Activated naive CD8-positive, alpha-beta T cell treated with anti-CD3 and anti-CD28 coated beads, Interleukin-2, amount 10 ng/mL, durations not matched to agents 7 days and 5 days (primary cell): Measurements from ENCODE around the gene CDV3. TPM values are rescaled to one million over a fixed set of nuclear protein-coding genes. Genes with fewer than 3 reads are reported as not detected.
"Not testable (repeated sequence)": the region's sequence is repeated elsewhere in the genome, so short reads cannot be mapped to it uniquely, and the experiment has no call there.

Experiments
- ATAC-seq: fragments of 150-1000 bp; cut with Tn5 transposase; one replicate; pipeline ENCODE4 v1.10.0; 2021; ENCODE audit warnings: low read depth, moderate library complexity
- POLR2A ChIA-PET: fragments of 350-600 bp; sonication (Branson Sonifier 250); formaldehyde crosslinking; loops from one replicate; lab custom pipeline; 2021; ENCODE audit warnings: antibody characterized with exemption; lab: Charles Lee
- DNase-seq: peaks from one replicate; pipeline ENCODE4 v3.0.0; 2021
- H3K27ac Mint-ChIP-seq: one replicate; pipeline ENCODE4 v1.8.0; 2022; ENCODE audit warnings: mild to moderate bottlenecking, mixed read lengths
- H3K27me3 Mint-ChIP-seq: one replicate; pipeline ENCODE4 v1.8.0; 2022; ENCODE audit warnings: mild to moderate bottlenecking, moderate library complexity, mixed read lengths
- H3K36me3 Mint-ChIP-seq: one replicate; pipeline ENCODE4 v1.8.0; 2021; ENCODE audit warnings: mild to moderate bottlenecking, mixed read lengths
- H3K4me1 Mint-ChIP-seq: one replicate; pipeline ENCODE4 v1.8.0; 2021; ENCODE audit warnings: mixed read lengths
- H3K4me3 Mint-ChIP-seq: one replicate; pipeline ENCODE4 v1.8.0; 2022; ENCODE audit warnings: mild to moderate bottlenecking, moderate library complexity, mixed read lengths
- H3K9me3 Mint-ChIP-seq: one replicate; pipeline ENCODE4 v1.8.0; 2021; ENCODE audit warnings: mixed read lengths
- total RNA-seq, 2 experiments: library from RNA; stranded (reverse); gene quantifications; one replicate each; pipeline ENCODE4 v1.2.3, GENCODE V29; 2021

Gene CDV3
- total RNA-seq, 2 experiments from 2014 or later, result 183 to 200 TPM

DNA sequence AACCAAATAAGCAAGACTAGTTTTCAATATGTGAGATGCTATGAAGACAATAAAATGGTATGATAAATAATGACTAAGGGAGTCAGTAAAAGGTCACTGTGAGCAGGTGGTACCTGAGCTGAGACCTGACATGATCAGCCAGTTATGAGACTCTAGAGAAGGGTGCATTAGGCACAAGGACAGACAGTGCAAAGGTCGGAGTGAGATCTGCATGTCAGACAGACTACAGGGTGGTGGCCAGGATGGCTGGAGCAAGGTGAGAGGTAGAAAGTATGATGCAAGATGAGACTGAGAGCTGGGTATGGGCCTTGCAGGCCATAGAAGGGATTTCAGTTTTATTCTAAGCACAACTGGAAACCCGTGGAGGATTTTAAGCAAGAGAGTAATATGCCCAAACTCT lies 28.5 kb upstream of the CDV3 start:
- POLR2A ChIA-PET, ATAC-seq: not testable (repeated sequence)

DNA sequence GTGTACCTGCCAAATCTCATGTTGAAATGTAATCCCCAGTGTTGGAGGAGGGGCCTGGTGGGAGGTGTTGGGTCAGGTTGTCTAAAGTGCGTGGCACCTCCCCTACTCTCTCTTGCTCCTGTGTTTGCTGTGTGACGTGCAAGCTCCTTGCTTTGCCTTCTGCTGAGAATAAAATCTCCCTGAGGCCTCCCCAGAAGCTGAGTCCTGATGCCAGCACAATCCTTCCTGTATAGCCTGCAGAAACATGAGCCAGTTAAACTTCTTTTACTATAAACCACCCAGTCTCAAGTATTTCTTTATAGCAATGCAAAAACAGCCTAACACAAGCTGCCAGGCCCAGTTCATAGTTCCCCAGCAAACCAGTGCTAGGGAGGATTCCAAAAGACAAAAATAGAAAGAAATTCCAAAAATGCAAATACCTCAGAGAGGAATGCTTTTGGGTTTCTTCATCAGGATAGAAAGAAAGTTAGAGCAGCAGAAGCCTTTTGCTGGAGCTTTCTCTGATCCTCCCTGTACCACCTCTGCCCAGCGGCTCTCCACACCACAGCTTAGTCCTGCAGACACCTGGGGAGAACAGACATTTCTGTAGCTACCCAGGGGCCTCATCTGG lies 25.9 kb upstream of the CDV3 start:
- POLR2A ChIA-PET, result no interaction called here
- ATAC-seq (no peak), DNase-seq (no peak)
- H3K4me3 Mint-ChIP-seq, result no peak overlapping the region
- H3K36me3 Mint-ChIP-seq, result no peaks in the 10 kb centered on the region
- no peak overlapping the region for H3K27ac Mint-ChIP-seq
- peaks cover 2% of the 10 kb centered on the region for H3K27me3 Mint-ChIP-seq
- H3K4me1 Mint-ChIP-seq, result no peaks in the 10 kb centered on the region
- no peaks in the 10 kb centered on the region for H3K9me3 Mint-ChIP-seq

More for the DNA sequence above, 28.5 kb upstream of the CDV3 start:
- not testable (repeated sequence) for H3K4me1 Mint-ChIP-seq, H3K36me3 Mint-ChIP-seq, H3K27ac Mint-ChIP-seq, H3K9me3 Mint-ChIP-seq, H3K27me3 Mint-ChIP-seq, H3K4me3 Mint-ChIP-seq, DNase-seq

DNA sequence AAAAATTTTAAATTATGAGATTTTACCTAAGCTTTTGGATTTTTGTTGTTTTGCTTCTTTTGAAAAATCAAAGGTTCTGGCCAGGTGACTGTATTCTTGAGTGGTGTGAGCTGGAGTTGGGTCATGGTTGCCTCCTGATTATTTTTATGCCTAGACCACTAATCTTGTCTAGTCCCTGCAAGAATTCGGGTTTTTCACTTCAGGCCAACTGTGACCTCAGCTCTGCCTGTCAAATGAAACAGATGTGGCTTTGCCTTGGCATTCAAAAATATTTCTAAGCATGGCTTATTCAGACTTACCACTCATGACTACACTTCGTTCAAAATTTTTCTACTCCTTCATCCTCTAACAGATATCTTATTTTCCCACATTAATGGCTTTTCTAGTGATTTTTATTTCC lies 25.4 kb upstream of the CDV3 start:
- H3K4me3 Mint-ChIP-seq, result no peak overlapping the region

DNA sequence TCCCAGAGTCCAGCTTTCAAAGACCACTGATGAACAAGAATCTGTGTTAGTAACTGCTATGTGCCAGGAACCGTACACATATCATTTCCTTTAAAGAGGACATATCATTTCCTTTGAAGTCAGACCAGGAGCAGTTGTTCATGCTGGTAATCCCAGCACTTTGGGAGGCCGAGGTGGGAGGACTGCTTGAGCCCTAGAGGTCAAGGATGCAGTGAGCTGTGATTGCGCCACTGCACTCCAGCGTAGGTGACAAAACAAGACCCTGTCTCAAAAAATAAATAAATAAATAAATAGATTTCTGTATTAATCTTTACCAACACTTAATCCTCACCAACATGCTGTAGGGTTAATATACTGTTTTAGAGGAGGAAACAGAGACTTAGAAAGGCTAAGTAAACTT lies 23.9 kb upstream of the CDV3 start:
- Mint-ChIP-seq H3K27me3 (peaks cover 3% of the 10 kb centered on the region), H3K4me1 (no peaks in the 10 kb centered on the region), H3K27ac (no peak overlapping the region), H3K9me3 (no peaks in the 10 kb centered on the region), H3K36me3 (peaks cover 1% of the 10 kb centered on the region), H3K4me3 (no peak overlapping the region)
- DNase-seq, result no peak
- POLR2A ChIA-PET, result interaction anchor here (1.0 kb wide), 1 partner anchor 19 kb away, joined by 4 read pairs; no protein-coding TSS in a partner anchor
- ATAC-seq, result no peak

More for the DNA sequence above, 25.4 kb upstream of the CDV3 start:
- Mint-ChIP-seq H3K27me3 (peaks cover 3% of the 10 kb centered on the region), H3K4me1 (no peaks in the 10 kb centered on the region), H3K27ac (no peak overlapping the region), H3K9me3 (no peaks in the 10 kb centered on the region), H3K36me3 (no peaks in the 10 kb centered on the region)
- ATAC-seq (no peak), DNase-seq (no peak)
- POLR2A ChIA-PET, result no interaction called here

DNA sequence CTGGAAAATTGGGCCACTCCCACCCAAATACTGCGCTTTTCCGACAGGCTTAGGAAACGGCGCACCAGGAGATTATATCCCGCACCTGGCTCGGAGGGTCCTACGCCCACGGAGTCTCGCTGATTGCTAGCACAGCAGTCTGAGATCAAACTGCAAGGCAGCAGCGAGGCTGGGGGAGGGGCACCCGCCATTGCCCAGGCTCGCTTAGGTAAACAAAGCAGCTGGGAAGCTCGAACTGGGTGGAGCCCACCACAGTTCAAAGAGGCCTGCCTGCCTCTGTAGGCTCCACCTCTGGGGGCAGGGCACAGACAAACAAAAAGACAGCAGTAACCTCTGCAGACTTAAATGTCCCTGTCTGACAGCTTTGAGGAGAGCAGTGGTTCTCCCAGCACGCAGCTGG lies 21.9 kb upstream of the CDV3 start:
- H3K9me3 Mint-ChIP-seq, H3K4me1 Mint-ChIP-seq, POLR2A ChIA-PET, DNase-seq, ATAC-seq, H3K27ac Mint-ChIP-seq, H3K36me3 Mint-ChIP-seq, H3K27me3 Mint-ChIP-seq, H3K4me3 Mint-ChIP-seq: not testable (repeated sequence)

DNA sequence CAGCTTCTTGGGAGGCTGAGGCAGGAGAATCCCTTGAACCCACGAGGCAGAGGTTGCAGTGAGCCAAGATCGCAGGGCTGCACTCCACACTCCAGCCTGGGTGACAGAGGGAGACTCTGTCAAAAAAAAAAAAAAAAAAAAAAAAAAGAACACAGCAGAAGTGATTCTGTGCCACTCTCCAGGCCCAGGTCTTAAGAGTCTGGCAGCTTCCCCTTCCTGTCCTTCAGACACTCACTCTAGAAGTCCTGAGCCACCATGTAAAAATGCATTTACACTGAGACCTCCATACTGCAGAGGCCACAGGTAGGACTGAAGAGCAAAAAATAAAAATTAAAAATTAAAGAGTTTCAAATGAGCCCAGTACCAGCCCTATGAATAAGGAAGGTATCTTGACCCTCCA lies 11.8 kb upstream of the CDV3 start:
- peaks cover 9% of the 10 kb centered on the region for H3K9me3 Mint-ChIP-seq
- H3K36me3 Mint-ChIP-seq, result no peaks in the 10 kb centered on the region
- H3K4me1 Mint-ChIP-seq, result no peaks in the 10 kb centered on the region
- ATAC-seq (no peak), DNase-seq (no peak)
- H3K4me3 Mint-ChIP-seq, result no peak overlapping the region
- H3K27ac Mint-ChIP-seq, result no peak overlapping the region
- POLR2A ChIA-PET, result interaction anchor here (1.3 to 1.4 kb wide), 2 partner anchors 12 to 71 kb away, joined by 5 to 8 read pairs; partner anchors contain the start of gene CDV3
- no peaks in the 10 kb centered on the region for H3K27me3 Mint-ChIP-seq

DNA sequence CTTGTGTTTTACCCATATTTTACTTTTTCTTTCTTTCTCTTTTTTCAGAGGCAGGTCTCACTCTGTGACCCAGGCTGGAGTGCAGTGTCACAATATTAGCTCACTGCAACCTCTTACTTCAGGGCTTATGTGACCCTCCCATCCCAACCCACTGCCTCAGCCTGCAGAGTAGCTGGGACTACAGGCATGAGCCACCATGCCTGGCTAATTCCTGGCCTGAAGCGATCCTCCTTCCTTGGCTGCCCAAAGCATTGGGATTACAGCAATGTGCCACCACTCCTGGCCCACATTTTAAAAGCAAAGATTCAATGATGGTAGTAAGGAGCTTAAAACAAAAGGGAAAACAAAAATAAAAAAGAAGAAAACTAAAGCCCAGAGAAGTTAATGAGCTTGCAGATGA lies 11.1 kb upstream of the CDV3 start:
- no peak overlapping the region for H3K4me3 Mint-ChIP-seq
- no peaks in the 10 kb centered on the region for H3K4me1 Mint-ChIP-seq
- peaks cover 9% of the 10 kb centered on the region for H3K9me3 Mint-ChIP-seq
- H3K27me3 Mint-ChIP-seq, result no peaks in the 10 kb centered on the region
- no peak overlapping the region for H3K27ac Mint-ChIP-seq
- DNase-seq, result no peak
- no peaks in the 10 kb centered on the region for H3K36me3 Mint-ChIP-seq
- ATAC-seq, result no peak
- POLR2A ChIA-PET, result interaction anchor here (1.3 to 1.4 kb wide), 2 partner anchors 11 to 71 kb away, joined by 5 to 8 read pairs; partner anchors contain the start of gene CDV3

DNA sequence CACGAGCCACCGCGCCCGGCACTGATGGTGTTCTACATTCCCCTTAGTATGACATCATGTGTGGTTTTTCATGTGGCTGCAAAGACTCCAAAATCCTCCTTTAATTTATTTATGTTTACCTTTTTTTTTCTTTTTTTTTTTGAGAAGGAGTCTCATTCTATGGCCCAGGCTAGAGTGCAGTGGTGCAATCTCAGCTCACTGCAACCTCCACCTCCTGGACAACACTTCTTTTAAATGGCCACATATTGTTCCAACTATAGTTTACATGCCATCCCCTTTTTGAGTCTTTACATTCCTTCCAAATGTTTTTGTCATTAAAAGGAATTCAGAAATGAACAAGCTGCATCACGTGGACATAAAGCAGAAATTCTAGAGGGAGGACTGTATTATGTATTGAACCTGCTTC lies 10.3 kb upstream of the CDV3 start:
- Mint-ChIP-seq H3K27ac (no peak overlapping the region), H3K4me3 (no peak overlapping the region), H3K27me3 (no peaks in the 10 kb centered on the region), H3K36me3 (no peaks in the 10 kb centered on the region), H3K4me1 (no peaks in the 10 kb centered on the region), H3K9me3 (peaks cover 7% of the 10 kb centered on the region)
- DNase-seq, result no peak
- POLR2A ChIA-PET, result interaction anchor here (1.3 kb wide), 1 partner anchor 72 kb away, joined by 5 read pairs; no protein-coding TSS in a partner anchor
- ATAC-seq, result no peak

DNA sequence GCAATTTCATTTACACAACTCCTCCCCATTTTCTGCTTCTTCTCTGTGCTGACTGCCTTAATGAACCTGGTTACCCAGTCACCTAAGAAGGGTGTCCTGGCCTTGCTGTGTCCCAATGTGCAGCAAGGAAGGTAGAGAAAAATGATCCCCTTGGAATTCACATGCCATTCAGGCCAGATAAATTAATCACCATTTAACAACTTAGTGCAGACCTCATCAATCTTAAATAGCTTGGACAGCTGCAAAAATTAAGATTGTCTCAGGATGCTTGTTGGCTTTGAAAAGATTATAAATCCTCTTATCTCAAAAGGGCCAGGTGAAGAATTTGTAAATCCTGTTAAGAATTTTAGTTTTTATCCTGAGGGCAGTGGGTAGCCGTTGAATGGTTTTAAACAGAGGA lies 9.7 kb upstream of the CDV3 start:
- H3K27ac Mint-ChIP-seq, result no peak overlapping the region
- H3K4me3 Mint-ChIP-seq, result no peak overlapping the region
- DNase-seq, result no peak
- no peaks in the 10 kb centered on the region for H3K36me3 Mint-ChIP-seq
- H3K27me3 Mint-ChIP-seq, result no peaks in the 10 kb centered on the region
- no peaks in the 10 kb centered on the region for H3K4me1 Mint-ChIP-seq
- POLR2A ChIA-PET, result no interaction called here
- peaks cover 2% of the 10 kb centered on the region for H3K9me3 Mint-ChIP-seq
- ATAC-seq, result no peak

DNA sequence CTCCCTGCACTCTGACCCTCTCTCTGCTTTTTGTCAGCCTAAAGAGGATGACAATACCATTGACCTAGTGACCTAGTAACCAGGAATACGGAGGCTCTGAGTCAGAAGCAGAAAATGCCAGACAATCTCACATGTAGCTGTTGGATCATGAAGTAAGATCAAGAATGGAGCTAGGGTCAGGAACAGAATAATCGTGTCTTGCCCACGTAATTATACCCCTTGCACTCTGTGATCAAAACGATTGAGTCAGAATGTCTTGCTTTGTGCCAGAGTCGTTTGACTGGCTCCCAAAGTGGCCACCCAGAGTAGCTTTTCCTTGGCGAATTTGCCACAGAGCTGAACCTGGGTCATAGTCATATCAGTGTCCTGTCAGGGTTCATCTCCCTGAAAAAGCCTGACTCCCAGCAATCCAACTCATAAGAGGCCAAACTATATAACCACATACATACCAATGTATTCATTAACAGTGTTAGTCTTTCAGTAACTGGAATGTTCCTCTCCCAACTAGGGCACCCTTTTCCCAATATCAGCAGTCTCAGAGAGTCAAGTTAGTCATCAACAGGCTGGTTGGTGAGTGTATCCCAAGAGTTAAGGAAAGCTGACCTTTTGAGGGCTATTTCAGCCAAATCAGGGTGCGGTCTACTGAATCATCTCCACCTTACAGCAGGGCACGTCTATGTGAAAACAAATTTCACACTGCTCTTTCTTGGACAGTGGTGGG lies 5.0 kb upstream of the CDV3 start:
- no peaks in the 10 kb centered on the region for H3K27me3 Mint-ChIP-seq
- H3K27ac Mint-ChIP-seq, result no peak overlapping the region
- H3K4me1 Mint-ChIP-seq, result peaks cover 18% of the 10 kb centered on the region
- no peaks in the 10 kb centered on the region for H3K9me3 Mint-ChIP-seq
- H3K4me3 Mint-ChIP-seq, result no peak overlapping the region
- DNase-seq, result no peak
- H3K36me3 Mint-ChIP-seq, result no peaks in the 10 kb centered on the region
- POLR2A ChIA-PET, result interaction anchor here (0.7 kb wide), 1 partner anchor 45 kb away, joined by 3 read pairs; no protein-coding TSS in a partner anchor
- no peak for ATAC-seq

DNA sequence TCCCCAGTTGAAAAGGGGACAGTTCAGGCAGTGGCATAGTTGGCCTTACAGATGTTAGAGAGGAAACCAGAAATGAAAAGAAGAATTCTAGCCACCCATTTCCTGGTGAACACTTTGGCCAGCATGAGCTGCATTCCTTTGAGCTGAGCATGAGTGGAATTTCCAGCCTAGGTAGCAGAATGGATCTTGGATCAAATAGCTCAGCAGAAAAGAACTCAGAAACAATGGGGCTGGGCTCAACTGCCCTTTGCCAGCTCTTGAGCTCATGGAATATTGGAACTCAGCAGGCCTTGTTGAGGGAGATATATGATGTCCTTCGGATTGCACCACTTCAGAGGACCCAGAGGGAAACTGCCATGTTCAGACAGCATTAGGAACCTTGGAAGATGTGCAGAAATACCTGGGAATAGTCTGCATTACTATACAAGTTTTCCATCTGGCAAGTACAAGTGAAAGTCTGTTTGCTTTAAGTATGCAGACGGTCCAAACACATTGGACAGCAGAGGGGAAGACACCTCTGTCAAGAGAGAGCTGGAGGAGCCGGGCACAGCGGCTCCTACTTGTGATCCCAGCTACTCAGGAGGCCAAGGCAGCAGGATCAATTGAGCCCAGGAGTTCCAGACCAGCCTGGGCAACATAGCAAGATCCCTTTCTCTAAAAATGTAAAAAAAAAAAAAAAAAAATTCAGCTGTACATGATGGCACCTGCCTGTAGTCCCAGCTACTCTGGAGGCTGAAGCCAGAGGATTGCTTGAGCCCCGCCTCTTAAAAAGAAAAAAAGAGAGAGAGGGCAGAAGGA lies 3.1 kb upstream of the CDV3 start:
- Mint-ChIP-seq H3K27ac (peak overlapping the region; percentile 51), H3K4me1 (peaks cover 19% of the 10 kb centered on the region), H3K36me3 (peaks cover 7% of the 10 kb centered on the region), H3K27me3 (no peaks in the 10 kb centered on the region), H3K9me3 (no peaks in the 10 kb centered on the region), H3K4me3 (no peak overlapping the region)
- ATAC-seq, result no peak
- no peak for DNase-seq
- POLR2A ChIA-PET, result interaction anchor here (0.6 kb wide), 1 partner anchor 85 kb away, joined by 4 read pairs; no protein-coding TSS in a partner anchor

DNA sequence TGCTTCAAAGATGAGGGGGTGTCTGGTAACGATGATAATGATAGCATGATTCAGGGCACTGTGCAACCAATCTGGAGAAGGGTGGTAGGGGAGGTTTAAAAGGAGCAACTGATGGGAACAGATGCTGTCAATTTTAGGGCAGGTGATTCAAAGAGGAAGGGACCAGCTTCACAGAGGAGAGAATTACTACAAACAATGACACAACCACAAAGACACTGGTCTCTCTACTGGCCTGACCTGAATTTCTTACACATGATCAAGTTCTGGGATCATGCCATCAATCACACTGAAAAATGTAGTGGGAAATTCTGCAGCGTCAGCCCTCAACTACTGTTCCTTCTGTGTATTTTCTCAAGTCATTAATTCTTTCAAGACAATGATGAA lies 2.6 kb upstream of the CDV3 start:
- peaks cover 22% of the 10 kb centered on the region for H3K4me1 Mint-ChIP-seq
- no peaks in the 10 kb centered on the region for H3K9me3 Mint-ChIP-seq
- H3K27ac Mint-ChIP-seq, result no peak overlapping the region
- no peaks in the 10 kb centered on the region for H3K27me3 Mint-ChIP-seq
- ATAC-seq (no peak), DNase-seq (no peak)
- H3K36me3 Mint-ChIP-seq, result peaks cover 10% of the 10 kb centered on the region
- no peak overlapping the region for H3K4me3 Mint-ChIP-seq
- POLR2A ChIA-PET, result interaction anchor here (0.6 kb wide), 1 partner anchor 85 kb away, joined by 4 read pairs; no protein-coding TSS in a partner anchor
